ENCODE measurements around the gene S100P. TPM values are rescaled to one million over a fixed set of nuclear protein-coding genes. Genes with fewer than 3 reads are reported as not detected.

Gene S100P
- total RNA-seq, 1 experiment from 2014 or later = not detected

DNA sequence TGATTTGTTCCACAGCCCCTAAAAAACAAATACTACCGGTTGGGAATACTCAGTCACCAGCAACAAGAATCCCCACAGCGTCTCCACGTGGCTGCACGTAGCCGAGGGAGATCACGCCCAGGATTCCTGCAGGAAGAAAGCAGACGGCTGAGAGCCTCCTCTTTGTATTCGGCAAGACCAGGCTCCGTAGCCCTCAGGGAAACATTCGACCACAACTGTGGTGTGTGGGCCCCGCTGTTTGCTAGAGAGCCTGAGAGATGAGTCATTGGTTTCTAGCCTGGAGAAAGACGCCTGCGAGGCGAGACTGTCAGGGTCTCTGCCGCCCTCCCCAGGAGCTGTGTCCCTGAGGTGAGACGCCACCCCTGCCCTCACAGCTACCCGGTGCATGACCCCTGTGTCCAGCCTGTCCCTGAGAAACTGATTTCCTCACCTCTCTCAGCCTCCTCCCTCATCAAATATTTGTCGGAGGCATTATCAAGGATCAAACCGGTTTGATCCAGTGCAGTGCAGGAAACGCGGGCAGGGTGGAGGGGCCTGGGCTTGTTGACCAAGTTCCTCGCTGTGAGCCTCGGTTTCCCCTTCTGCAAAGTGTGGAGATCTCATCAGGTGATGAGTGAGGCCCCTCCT lies 4.7 kb upstream of the S100P start:
- no peaks in the 10 kb centered on the region for H3K79me2 ChIP-seq (ENCODE audit: low read length)
- no peak for DNase-seq
- H3K27me3 ChIP-seq (ENCODE audit: low read length) = no peaks in the 10 kb centered on the region
- no peaks in the 10 kb centered on the region for H3K9me3 ChIP-seq (ENCODE audit: low read length)
- H3K4me1 ChIP-seq (ENCODE audit: low read length) = no peaks in the 10 kb centered on the region
- H2AFZ ChIP-seq (ENCODE audit: low read length) = no peak overlapping the region
- no peak overlapping the region for H3K27ac ChIP-seq (ENCODE audit: low read length)
- no peak overlapping the region for H3K4me2 ChIP-seq (ENCODE audit: low read depth, low read length, poor library complexity, severe bottlenecking)
- H3K36me3 ChIP-seq (ENCODE audit: insufficient read depth, low read length) = no peaks in the 10 kb centered on the region
- no peaks in the 10 kb centered on the region for H3K9me2 ChIP-seq (replicated peaks; ENCODE audit: insufficient read depth, low read length)
- no peak overlapping the region for H3K4me3 ChIP-seq (ENCODE audit: low read length)
- H3K9ac ChIP-seq (ENCODE audit: low read length) = no peak overlapping the region
- H4K20me1 ChIP-seq (ENCODE audit: insufficient read depth, low read depth, low read length) = no peaks in the 10 kb centered on the region

DNA sequence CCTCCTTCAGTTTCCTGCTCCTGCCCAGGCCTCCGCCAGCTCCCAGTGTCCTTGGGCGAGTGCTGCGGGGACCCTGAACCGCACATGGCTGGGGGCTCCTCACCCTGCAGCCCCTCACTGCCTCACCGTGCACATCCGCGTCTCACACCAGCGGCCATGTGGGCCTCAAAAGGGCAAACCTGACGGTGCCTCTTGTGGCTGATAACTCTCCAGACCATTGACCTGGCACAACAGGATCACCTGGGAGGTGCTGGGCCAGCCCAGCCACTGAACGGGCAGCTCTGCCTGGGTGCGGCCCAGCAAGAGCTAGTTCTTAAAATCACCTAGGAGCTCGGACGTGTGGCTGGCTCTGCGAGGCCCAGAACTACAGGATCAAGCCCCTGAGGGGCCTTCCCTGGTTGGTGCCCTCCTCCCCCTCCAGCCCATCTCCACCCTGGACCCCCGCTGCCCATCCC lies 4.1 kb upstream of the S100P start:
- H3K9me2 ChIP-seq (replicated peaks; ENCODE audit: insufficient read depth, low read length) = no peaks in the 10 kb centered on the region
- no peaks in the 10 kb centered on the region for H3K4me1 ChIP-seq (ENCODE audit: low read length)
- H3K9ac ChIP-seq (ENCODE audit: low read length) = no peak overlapping the region
- no peak overlapping the region for H2AFZ ChIP-seq (ENCODE audit: low read length)
- H3K27ac ChIP-seq (ENCODE audit: low read length) = no peak overlapping the region
- no peaks in the 10 kb centered on the region for H3K79me2 ChIP-seq (ENCODE audit: low read length)
- H3K9me3 ChIP-seq (ENCODE audit: low read length) = no peaks in the 10 kb centered on the region
- no peaks in the 10 kb centered on the region for H3K36me3 ChIP-seq (ENCODE audit: insufficient read depth, low read length)
- no peak overlapping the region for H3K4me2 ChIP-seq (ENCODE audit: low read depth, low read length, poor library complexity, severe bottlenecking)
- H3K4me3 ChIP-seq (ENCODE audit: low read length) = no peak overlapping the region
- H4K20me1 ChIP-seq (ENCODE audit: insufficient read depth, low read depth, low read length) = no peaks in the 10 kb centered on the region
- DNase-seq = no peak
- no peaks in the 10 kb centered on the region for H3K27me3 ChIP-seq (ENCODE audit: low read length)

DNA sequence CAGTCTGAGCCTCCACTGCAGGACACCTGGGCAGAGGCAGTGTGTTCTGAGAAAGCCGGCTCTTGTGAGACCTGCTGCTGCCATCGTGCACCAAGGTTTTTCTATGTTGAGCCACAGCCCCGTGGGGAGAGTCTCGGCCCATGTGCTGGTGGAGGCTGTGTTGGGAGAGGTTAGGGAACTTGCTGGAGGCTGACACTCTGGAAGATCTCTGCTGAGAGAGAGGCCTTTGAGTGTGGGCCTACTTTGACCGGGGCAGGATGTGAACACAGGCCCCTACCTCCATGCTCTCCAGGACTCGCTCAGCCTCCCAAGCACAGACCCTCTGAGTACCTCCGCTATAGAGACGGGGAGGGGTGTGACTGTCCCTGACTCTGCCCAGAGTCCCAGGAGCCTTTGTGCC lies 1.3 kb upstream of the S100P start:
- Histone ChIP-seq H3K79me2 (ENCODE audit: low read length) (no peaks in the 10 kb centered on the region), H3K9ac (ENCODE audit: low read length) (no peak overlapping the region), H3K9me2 (replicated peaks; ENCODE audit: insufficient read depth, low read length) (no peaks in the 10 kb centered on the region), H3K36me3 (ENCODE audit: insufficient read depth, low read length) (no peaks in the 10 kb centered on the region), H4K20me1 (ENCODE audit: insufficient read depth, low read depth, low read length) (no peaks in the 10 kb centered on the region), H3K4me3 (ENCODE audit: low read length) (no peak overlapping the region), H3K4me1 (ENCODE audit: low read length) (no peaks in the 10 kb centered on the region), H3K27ac (ENCODE audit: low read length) (no peak overlapping the region), H3K27me3 (ENCODE audit: low read length) (no peaks in the 10 kb centered on the region), H3K4me2 (ENCODE audit: low read depth, low read length, poor library complexity, severe bottlenecking) (no peak overlapping the region), H3K9me3 (ENCODE audit: low read length) (no peaks in the 10 kb centered on the region), H2AFZ (ENCODE audit: low read length) (no peak overlapping the region)
- DNase-seq = no peak

DNA sequence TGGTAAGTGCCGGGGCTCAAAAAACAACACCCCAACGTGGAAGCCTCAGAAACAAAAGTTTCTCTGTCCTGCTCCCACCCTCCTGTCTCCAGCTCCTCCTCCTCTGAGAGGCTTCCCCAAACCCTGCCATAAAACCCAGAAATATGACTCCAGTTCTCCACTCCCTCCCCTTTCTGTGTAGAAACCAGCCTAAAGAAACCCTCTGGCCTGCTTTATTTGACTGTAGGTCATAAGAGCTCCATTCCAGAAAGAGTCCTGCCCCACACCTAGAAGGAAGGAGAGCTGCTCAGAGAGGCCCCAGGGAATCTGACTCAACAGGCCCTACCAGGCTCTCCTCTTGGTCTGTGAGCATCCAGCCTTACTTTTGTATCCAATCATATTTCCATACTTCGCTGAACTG lies 872 bp upstream of the S100P start:
- no peak overlapping the region for H2AFZ ChIP-seq (ENCODE audit: low read length)
- H4K20me1 ChIP-seq (ENCODE audit: insufficient read depth, low read depth, low read length) = no peaks in the 10 kb centered on the region
- no peaks in the 10 kb centered on the region for H3K4me1 ChIP-seq (ENCODE audit: low read length)
- DNase-seq = no peak
- no peak overlapping the region for H3K9ac ChIP-seq (ENCODE audit: low read length)
- no peaks in the 10 kb centered on the region for H3K36me3 ChIP-seq (ENCODE audit: insufficient read depth, low read length)
- no peaks in the 10 kb centered on the region for H3K27me3 ChIP-seq (ENCODE audit: low read length)
- no peak overlapping the region for H3K4me3 ChIP-seq (ENCODE audit: low read length)
- no peak overlapping the region for H3K27ac ChIP-seq (ENCODE audit: low read length)
- H3K9me3 ChIP-seq (ENCODE audit: low read length) = no peaks in the 10 kb centered on the region
- no peak overlapping the region for H3K4me2 ChIP-seq (ENCODE audit: low read depth, low read length, poor library complexity, severe bottlenecking)
- H3K79me2 ChIP-seq (ENCODE audit: low read length) = no peaks in the 10 kb centered on the region
- H3K9me2 ChIP-seq (replicated peaks; ENCODE audit: insufficient read depth, low read length) = no peaks in the 10 kb centered on the region

DNA sequence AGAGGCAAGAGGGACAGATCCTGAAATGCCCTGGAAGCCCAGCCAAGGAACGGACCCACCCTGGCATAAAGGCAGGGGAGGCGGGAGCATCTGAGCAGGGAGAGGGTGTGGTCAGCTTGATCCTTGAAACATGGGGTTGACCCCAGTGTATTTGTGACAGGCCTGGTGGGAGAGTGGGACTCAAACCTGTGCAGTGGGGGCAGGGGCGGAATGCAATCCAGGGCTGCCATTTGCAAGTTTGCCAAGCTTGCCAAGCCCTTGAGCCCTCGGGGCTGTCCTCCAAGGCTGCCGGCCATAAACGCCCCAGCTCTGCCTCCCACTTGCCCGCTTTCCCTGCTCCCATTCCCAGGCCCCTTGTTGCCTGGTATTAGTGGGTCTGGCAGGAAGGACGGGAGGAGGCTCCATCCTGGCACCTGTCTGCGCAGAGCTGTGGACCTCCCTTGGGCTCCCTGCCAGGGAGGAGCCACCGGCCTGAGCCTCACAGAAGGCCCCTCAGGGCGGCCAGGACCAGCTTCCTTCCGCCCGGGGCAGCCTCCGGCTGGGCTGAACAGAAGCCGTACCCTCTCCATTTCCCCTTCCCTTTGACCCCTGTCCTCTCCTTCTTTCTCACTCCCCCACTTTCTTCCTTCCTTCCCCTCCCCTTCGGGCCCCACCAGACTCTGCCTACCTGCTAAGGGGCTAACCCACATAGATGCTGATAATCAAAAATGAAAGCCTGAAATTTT lies 661 bp downstream of the S100P start:
- H3K4me1 ChIP-seq (ENCODE audit: low read length) = no peaks in the 10 kb centered on the region

GRCh38 chr4:6695660-6696610 lies 2.3 kb downstream of the S100P start:
- Histone ChIP-seq H3K9me2 (replicated peaks; ENCODE audit: insufficient read depth, low read length) (no peaks in the 10 kb centered on the region), H4K20me1 (ENCODE audit: insufficient read depth, low read depth, low read length) (no peaks in the 10 kb centered on the region; the same call in 1 of the 2 replicates), H3K27ac (ENCODE audit: low read length) (no peak overlapping the region), H2AFZ (ENCODE audit: low read length) (no peak overlapping the region), H3K4me2 (ENCODE audit: low read depth, low read length, poor library complexity, severe bottlenecking) (no peak overlapping the region), H3K79me2 (ENCODE audit: low read length) (no peaks in the 10 kb centered on the region), H3K36me3 (ENCODE audit: insufficient read depth, low read length) (no peaks in the 10 kb centered on the region), H3K9ac (ENCODE audit: low read length) (no peak overlapping the region), H3K4me1 (ENCODE audit: low read length) (no peaks in the 10 kb centered on the region), H3K9me3 (ENCODE audit: low read length) (no peaks in the 10 kb centered on the region), H3K27me3 (ENCODE audit: low read length) (no peaks in the 10 kb centered on the region), H3K4me3 (ENCODE audit: low read length) (no peak overlapping the region)
- DNase-seq = no peak

More for the DNA sequence above, 661 bp downstream of the S100P start:
- DNase-seq = no peak
- no peak overlapping the region for H3K4me2 ChIP-seq (ENCODE audit: low read depth, low read length, poor library complexity, severe bottlenecking)
- H3K9me2 ChIP-seq (replicated peaks; ENCODE audit: insufficient read depth, low read length) = no peaks in the 10 kb centered on the region
- H3K4me3 ChIP-seq (ENCODE audit: low read length) = no peak overlapping the region
- H3K9ac ChIP-seq (ENCODE audit: low read length) = no peak overlapping the region
- H3K27ac ChIP-seq (ENCODE audit: low read length) = no peak overlapping the region
- H2AFZ ChIP-seq (ENCODE audit: low read length) = no peak overlapping the region
- H3K79me2 ChIP-seq (ENCODE audit: low read length) = no peaks in the 10 kb centered on the region
- H3K36me3 ChIP-seq (ENCODE audit: insufficient read depth, low read length) = no peaks in the 10 kb centered on the region
- no peaks in the 10 kb centered on the region for H4K20me1 ChIP-seq (ENCODE audit: insufficient read depth, low read depth, low read length)
- H3K9me3 ChIP-seq (ENCODE audit: low read length) = no peaks in the 10 kb centered on the region
- H3K27me3 ChIP-seq (ENCODE audit: low read length) = no peaks in the 10 kb centered on the region

DNA sequence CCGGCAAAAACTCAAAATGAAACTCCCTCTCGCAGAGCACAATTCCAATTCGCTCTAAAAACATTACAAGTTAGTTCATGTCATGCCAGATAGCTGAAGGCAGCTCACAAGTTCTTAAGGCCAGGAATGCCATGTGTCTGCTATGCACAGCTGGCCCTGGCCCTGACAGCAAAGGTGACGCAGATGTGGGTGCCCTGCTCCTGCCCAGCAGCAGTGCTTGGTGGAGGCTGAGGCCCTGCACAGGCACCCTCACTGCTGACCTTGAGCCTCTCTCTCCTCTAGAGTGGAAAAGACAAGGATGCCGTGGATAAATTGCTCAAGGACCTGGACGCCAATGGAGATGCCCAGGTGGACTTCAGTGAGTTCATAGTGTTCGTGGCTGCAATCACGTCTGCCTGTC lies 2.9 kb downstream of the S100P start:
- Histone ChIP-seq H3K4me3 (ENCODE audit: low read length) (no peak overlapping the region), H3K4me1 (ENCODE audit: low read length) (no peaks in the 10 kb centered on the region), H3K79me2 (ENCODE audit: low read length) (no peaks in the 10 kb centered on the region), H3K9me3 (ENCODE audit: low read length) (no peaks in the 10 kb centered on the region), H3K36me3 (ENCODE audit: insufficient read depth, low read length) (no peaks in the 10 kb centered on the region), H2AFZ (ENCODE audit: low read length) (no peak overlapping the region), H3K9me2 (replicated peaks; ENCODE audit: insufficient read depth, low read length) (no peaks in the 10 kb centered on the region), H3K4me2 (ENCODE audit: low read depth, low read length, poor library complexity, severe bottlenecking) (no peak overlapping the region), H3K27me3 (ENCODE audit: low read length) (no peaks in the 10 kb centered on the region), H3K9ac (ENCODE audit: low read length) (no peak overlapping the region), H3K27ac (ENCODE audit: low read length) (no peak overlapping the region), H4K20me1 (ENCODE audit: insufficient read depth, low read depth, low read length) (no peaks in the 10 kb centered on the region; the same call in 1 of the 2 replicates)
- DNase-seq = no peak

DNA sequence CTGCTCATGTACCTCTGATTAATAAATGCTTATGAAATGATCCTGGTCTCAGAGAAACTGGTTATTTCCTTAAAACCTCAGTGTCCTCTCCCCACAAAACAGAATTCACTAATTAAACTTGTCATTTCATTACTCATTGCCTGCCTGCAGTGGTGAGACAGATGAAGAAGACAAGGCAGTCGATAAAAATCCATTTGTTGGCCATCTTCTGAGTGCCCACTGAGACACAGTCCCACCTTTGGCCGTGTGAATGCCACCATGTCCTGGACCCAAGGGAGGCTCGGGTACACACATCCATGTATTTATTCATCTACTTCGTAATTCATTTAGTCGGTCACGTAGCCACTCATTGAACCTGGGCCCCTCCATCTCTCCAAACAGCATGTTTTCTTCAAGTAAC lies 3.5 kb downstream of the S100P start:
- Histone ChIP-seq H3K4me3 (ENCODE audit: low read length) (no peak overlapping the region), H3K36me3 (ENCODE audit: insufficient read depth, low read length) (no peaks in the 10 kb centered on the region), H3K9me2 (replicated peaks; ENCODE audit: insufficient read depth, low read length) (no peaks in the 10 kb centered on the region), H3K4me2 (ENCODE audit: low read depth, low read length, poor library complexity, severe bottlenecking) (no peak overlapping the region), H4K20me1 (ENCODE audit: insufficient read depth, low read depth, low read length) (no peaks in the 10 kb centered on the region; the same call in 1 of the 2 replicates), H3K9me3 (ENCODE audit: low read length) (no peaks in the 10 kb centered on the region), H2AFZ (ENCODE audit: low read length) (no peak overlapping the region), H3K4me1 (ENCODE audit: low read length) (no peaks in the 10 kb centered on the region), H3K79me2 (ENCODE audit: low read length) (no peaks in the 10 kb centered on the region), H3K27ac (ENCODE audit: low read length) (no peak overlapping the region), H3K27me3 (ENCODE audit: low read length) (no peaks in the 10 kb centered on the region), H3K9ac (ENCODE audit: low read length) (no peak overlapping the region)
- DNase-seq = no peak
